SKM-1 (cell line): Measurements from ENCODE around the gene PEMT.
"Not testable (repeated sequence)": the region's sequence is repeated elsewhere in the genome, so short reads cannot be mapped to it uniquely, and the experiment has no call there.

Experiments used
- DNase-seq: peaks from one replicate; lab custom pipeline; 2025; ENCODE audit not compliant: unreplicated experiment; lab: John Stamatoyannopoulos, UW

The PEMT gene

GRCh38 chr17:17491546-17491988 lies 99.9 kb downstream of the PEMT start:
- DNase-seq: no peak

GRCh38 chr17:17491031-17491471 lies 100.5 kb downstream of the PEMT start:
- no peak for DNase-seq

DNA sequence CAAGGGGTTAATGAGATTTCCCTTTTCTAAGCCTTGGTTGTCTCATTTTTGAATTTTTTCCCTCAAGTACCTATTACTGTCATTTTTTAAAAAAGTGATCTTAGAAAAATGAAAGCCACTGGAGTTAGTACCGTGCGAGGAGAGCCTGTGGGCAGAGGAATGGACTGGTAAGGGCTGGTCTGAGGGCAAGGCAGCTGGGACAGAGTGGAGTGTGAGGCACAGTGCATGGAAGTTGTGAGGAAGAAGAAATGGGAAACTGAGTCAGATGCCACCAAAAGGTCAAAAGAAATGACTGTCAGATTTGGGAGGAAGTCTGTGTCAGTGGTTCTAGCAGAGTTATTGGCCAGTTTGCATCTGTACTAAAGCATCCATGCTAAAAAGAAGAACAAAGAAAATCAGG lies 103.5 kb downstream of the PEMT start:
- no peak for DNase-seq

- DNase-seq: not testable (repeated sequence)
Measured at GRCh38 chr17:17486416-17486815, 105.1 kb downstream of the PEMT start.

DNA sequence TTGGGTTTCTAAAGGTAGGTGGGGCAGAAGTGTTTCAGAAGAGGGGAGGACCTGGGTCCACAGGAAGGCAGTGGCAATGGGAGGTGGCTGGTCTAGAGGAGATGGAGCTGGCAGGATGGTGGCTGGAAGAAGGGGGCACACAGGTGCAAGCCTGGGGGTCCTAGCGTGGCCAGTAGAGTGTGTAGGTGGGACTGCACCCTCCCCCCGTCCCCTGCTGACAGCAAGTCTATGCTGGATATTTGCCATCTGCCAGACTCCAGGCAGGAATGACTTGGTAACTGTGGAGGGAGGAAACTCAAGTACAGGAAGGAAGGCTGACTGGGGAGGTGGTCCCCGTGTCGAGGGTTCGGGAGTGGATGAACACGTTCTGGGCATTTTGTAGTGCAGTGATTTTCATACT lies 106.1 kb downstream of the PEMT start:
- DNase-seq: no peak

- DNase-seq: no peak
Measured at GRCh38 chr17:17484451-17484899, 107.0 kb downstream of the PEMT start.

DNA sequence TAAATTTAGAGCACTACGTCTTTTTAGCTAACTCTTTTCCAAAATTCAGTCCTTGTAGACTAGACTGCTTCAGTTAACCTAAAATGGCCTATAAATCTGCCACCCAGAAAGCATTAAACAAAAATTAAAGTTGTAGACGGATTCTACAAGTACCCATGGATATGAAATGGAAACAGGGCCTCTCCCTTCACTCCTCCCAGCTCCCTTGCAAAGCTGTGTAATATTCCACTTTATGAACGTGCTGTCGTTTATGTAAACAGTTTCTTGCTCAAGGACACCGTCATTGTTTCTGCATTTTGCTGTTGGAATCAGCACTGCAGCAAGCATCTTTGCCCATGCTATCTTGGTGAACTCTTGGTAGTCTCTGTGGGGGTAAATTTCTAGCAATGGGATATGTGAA lies 109.6 kb downstream of the PEMT start:
- DNase-seq: no peak

- DNase-seq: no peak
Measured at GRCh38 chr17:17480593-17481148, 110.8 kb downstream of the PEMT start.

DNA sequence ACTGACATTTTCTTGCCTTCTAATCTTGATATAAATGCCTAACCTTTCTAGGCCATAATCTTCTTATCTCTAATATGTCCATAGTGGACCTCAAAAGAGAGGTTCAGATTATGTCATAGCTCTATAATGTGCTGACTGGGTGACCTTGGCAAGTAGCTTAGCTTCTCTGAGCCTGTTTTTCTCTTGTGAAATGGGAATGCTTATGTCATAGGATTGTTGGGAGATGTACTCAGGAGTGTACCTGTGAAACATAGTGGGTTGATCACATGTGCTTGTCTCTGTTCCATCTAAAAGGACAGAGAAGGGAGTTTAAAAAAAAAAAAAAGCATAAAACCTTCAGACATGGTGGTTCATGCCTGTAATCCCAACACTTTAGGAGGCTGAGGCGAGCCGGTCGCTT lies 112.3 kb downstream of the PEMT start:
- no peak for DNase-seq

DNA sequence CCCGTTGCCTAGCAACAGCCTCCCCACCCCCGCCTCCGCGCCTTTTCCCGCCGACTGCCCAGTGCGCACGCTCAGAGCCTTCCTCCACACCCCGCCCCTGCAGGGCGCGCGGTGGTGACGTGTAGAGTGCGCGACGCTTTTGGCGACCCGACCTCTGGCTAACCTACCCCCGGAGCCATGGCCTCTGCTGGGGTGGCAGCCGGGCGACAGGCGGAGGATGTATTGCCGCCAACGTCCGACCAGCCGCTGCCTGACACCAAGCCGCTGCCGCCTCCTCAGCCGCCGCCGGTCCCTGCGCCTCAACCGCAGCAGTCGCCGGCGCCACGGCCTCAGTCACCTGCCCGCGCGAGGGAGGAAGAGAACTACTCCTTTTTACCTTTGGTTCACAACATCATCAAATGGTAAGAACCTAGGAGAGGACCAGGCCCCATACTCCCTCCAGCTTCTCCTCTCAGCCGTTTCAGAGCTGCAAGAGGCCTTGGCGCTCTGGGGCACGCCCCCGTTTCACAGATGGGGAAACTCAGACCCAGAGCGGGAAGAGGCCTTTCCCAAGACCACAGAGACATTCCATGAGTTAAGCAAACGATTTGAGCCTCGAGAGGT lies 114.5 kb downstream of the PEMT start, which contains the start of gene MED9:
TSS of gene MED9 (plus strand) at position 136 of the 603 bp plus-strand sequence. CDS start at position 178, 42 bp downstream.
- DNase-seq: peak; percentile 94

GRCh38 chr17:17474341-17474740 lies 117.2 kb downstream of the PEMT start:
- DNase-seq: no peak

- no peak for DNase-seq
Measured at GRCh38 chr17:17472333-17472920, 119.1 kb downstream of the PEMT start.

DNA sequence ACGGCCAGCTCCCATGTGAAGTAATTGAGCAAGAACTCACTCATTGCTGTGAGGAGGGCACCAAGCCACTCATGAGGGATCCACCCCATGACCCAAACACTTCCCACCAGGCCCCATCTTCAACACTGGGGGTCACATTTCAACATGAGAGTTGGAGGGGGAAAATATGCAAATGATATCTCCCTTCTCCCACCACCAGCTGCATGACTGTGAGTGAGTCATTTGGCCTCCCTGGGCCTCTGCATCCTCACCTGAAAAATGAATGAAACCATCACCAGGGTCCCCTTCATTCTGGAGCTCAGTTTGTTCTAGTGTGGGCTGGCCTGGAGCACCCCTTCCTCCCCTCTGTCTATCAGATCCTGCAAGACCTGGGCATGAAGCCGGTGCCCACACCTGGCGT lies 121.5 kb downstream of the PEMT start:
- no peak for DNase-seq

- DNase-seq: no peak
Measured at GRCh38 chr17:17469358-17469757, 122.2 kb downstream of the PEMT start.

DNA sequence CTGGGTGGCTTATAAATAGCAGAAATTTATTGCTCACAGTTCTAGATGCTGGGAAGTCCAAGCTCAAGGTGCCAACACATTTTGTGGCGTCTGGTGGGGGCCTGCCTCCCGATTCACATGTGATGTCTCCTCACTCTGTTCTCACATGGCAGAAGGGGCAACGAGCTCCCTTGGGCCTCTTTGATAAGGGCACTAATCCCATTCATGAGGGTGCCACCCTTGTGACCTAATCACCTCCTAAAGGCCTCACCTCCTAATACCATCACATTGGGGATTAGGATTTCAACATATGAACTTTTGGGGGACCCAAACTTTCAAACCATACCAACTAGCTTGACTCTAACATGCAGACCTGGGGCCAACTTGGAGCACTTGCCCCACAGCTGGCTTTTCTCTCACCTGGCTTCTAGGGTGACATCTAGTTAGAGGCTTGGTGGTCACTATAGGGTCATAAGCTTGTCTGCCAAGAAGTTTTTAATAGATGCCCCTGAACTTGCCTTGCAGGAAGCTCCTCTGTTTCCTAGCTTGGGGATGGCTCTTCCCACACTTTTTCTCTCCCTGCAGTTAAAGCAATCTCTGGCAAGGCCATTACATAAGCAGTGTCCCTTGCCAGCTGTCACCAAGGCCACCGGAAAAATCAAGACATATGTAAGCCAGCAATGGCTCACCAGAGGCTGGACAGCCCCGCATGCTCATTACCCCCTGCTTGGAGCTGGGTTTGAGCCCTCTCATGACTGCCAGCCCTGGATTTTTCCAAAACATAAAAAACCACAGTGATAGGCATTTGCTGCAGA lies 123.1 kb downstream of the PEMT start:
- no peak for DNase-seq

- DNase-seq: no peak
Measured at GRCh38 chr17:17467720-17468119, 123.8 kb downstream of the PEMT start.

DNA sequence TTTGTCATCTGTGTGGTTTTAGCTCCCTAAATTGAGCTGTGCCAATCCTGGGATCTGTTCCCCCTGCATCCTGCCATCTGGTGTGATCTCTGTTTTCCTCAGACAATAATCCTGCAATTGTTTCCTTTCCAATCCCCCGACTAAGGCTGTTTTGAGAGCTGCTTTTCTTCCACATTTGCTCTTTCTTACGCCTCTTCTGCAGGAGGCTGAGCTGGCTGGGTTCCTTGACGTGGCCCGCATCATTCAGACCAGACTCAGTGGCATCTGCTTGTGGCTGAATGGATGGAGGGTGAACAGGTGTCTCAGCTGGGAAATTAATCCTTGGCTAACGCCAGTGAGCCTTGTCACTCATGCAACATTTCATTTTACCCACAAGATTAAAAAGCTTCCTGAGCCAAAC lies 124.5 kb downstream of the PEMT start:
- no peak for DNase-seq

GRCh38 chr17:17466511-17466910 lies 125.0 kb downstream of the PEMT start:
- no peak for DNase-seq

- not testable (repeated sequence) for DNase-seq
Measured at GRCh38 chr17:17465878-17466277, 125.6 kb downstream of the PEMT start.

GRCh38 chr17:17463821-17464220 lies 127.7 kb downstream of the PEMT start:
- DNase-seq: no peak

DNA sequence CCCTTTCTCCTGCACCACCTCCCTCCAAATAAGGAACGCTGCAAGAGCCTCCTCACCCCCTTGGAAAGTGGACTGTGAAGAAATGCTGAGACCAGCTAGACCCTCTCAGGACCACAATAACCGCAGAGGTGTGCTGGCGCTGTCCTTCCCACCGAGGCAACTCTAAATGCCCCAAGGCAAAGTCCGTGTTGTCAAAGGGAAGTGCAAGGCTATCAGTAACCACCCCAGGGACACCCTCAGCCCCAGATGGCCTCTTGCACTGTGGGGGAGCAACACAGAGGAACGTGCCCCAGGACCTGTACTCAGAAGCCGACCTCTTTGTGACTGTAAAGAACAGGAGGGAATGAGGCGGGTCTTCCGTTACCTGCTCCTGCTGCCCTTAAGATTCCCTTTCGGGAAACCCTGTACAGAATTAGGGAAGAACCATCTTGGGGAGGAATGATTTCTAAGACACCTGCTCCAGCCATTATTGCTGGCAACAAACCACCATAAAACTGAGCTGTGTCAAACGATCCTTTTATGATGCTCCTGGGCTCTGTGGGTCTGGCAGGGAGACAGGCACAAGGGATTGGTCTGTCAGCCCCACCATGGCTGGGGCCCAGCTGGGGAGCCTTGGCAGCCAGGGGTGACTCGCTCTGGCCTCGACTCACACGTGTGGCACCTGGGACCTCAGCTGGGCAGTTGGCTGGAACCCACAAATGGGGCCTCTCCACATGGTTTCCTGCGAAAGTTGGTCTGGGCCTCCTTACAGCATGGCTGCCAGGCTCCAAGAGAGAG lies 129.3 kb downstream of the PEMT start:
- no peak for DNase-seq
